ENCODE results near the gene CPAMD8. TPM values are rescaled to one million over a fixed set of nuclear protein-coding genes. Genes with fewer than 3 reads are reported as not detected.

CPAMD8 gene
- total and polyA plus RNA-seq, 2 of the 8 experiments (the other 6 are each of a cell fraction or from before 2014, with no cell fraction given) = 6.1 to 9.2 TPM

- TF ChIP-seq RNF2 (IDR thresholded peaks at IDR 0.05; ENCODE audit: borderline replicate concordance, low read depth, low read length, missing control alignments, poor library complexity, severe bottlenecking) = peak; percentile 32
- TF ChIP-seq E2F6 (IDR thresholded peaks at IDR 0.05) = no peak
- TF ChIP-seq, protein P1, sequence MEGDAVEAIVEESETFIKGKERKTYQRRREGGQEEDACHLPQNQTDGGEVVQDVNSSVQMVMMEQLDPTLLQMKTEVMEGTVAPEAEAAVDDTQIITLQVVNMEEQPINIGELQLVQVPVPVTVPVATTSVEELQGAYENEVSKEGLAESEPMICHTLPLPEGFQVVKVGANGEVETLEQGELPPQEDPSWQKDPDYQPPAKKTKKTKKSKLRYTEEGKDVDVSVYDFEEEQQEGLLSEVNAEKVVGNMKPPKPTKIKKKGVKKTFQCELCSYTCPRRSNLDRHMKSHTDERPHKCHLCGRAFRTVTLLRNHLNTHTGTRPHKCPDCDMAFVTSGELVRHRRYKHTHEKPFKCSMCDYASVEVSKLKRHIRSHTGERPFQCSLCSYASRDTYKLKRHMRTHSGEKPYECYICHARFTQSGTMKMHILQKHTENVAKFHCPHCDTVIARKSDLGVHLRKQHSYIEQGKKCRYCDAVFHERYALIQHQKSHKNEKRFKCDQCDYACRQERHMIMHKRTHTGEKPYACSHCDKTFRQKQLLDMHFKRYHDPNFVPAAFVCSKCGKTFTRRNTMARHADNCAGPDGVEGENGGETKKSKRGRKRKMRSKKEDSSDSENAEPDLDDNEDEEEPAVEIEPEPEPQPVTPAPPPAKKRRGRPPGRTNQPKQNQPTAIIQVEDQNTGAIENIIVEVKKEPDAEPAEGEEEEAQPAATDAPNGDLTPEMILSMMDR (IDR thresholded peaks at IDR 0.05; ENCODE audit: control extremely low read depth in 1 of 3, insufficient read depth in 1 of 3, low read depth in 1 of 3, low read length in 3 of 3) = no peak
- peak; percentile 75 for TF ChIP-seq ASH2L (IDR thresholded peaks at IDR 0.05; ENCODE audit: low read length)
- no peak for TF ChIP-seq CHD1 (IDR thresholded peaks at IDR 0.05; ENCODE audit: low read depth, low read length)
- TF ChIP-seq KDM1A (IDR thresholded peaks at IDR 0.05; ENCODE audit: borderline replicate concordance, low read length) = no peak
- no peak for TF ChIP-seq SP1 (IDR thresholded peaks at IDR 0.05; ENCODE audit: low read depth, low read length)
- TF ChIP-seq KDM4A (IDR thresholded peaks at IDR 0.05; ENCODE audit: low read depth, low read length, severe bottlenecking) = peak; percentile 51
Observed at GRCh38 chr19:17075864-17076542, 49.4 kb upstream of the CPAMD8 start (continued).

Measured in H1 (cell line).